ENCODE measurements around the gene ARHGEF26. TPM values are rescaled to one million over a fixed set of nuclear protein-coding genes. Genes with fewer than 3 reads are reported as not detected.

ARHGEF26 gene
- polyA plus RNA-seq, 4 donors: 6.5 to 13.6 (median 9.0) TPM

GRCh38 chr3:154307363-154307762 is 186.2 kb downstream of the ARHGEF26 start:
- no peak for FAIRE-seq
- peaks cover 12 to 17% (median 14%) of the 10 kb centered on the region in 3 donors for H3K36me3 ChIP-seq (ENCODE audit: control insufficient read depth in 3 of 3, insufficient read depth in 2 of 3, low read depth in 1 of 3, low read length in 3 of 3)

More at GRCh38 chr3:154307363-154307762, 186.2 kb downstream of the ARHGEF26 start:
- Histone ChIP-seq H3K27ac (ENCODE audit: low read depth in 1 of 3, low read length in 2 of 3) (no peak overlapping the region), H3K27me3 (ENCODE audit: control insufficient read depth in 3 of 3, insufficient read depth in 3 of 3, low read length in 3 of 3) (no peaks in the 10 kb centered on the region), H3K4me3 (ENCODE audit: low read depth in 1 of 3, low read length in 3 of 3) (no peak overlapping the region), H3K4me1 (ENCODE audit: control insufficient read depth in 3 of 3, insufficient read depth in 2 of 3, low read depth in 1 of 3, low read length in 2 of 3) (no peaks in the 10 kb centered on the region), H3K9me3 (ENCODE audit: control insufficient read depth in 2 of 2, insufficient read depth in 1 of 2, low read depth in 1 of 2, low read length in 1 of 2) (no peaks in the 10 kb centered on the region)
- no peak for DNase-seq

Other genes starting within 250 kb of the ARHGEF26 start
- 10 to 100 TPM; 24.3 to 42.4 (median 27.3) TPM for gene DHX36, start 203.1 kb downstream of the ARHGEF26 start, polyA plus RNA-seq